Psoas muscle (tissue), 8 donors: ENCODE data around the gene RAB11FIP2. TPM values are rescaled to one million over a fixed set of nuclear protein-coding genes. Genes with fewer than 3 reads are reported as not detected.

Experiments used
- ATAC-seq, 4 donors: fragments of 200-7000 bp; cut with Tn5 transposase; one replicate each; pipeline ENCODE4 v1.9.1; 2020; ENCODE audit warnings: moderate library complexity in 3 of 4, mild to moderate bottlenecking in 2 of 4
- DNase-seq, 2 donors: peaks; one replicate each; pipeline ENCODE4 v3.0.0-alpha.2; 2020
- H3K27ac ChIP-seq: fragments of 200-600 bp; one replicate; pipeline ENCODE4 v1.8.0; 2022
- H3K27me3 ChIP-seq, 3 donors: fragments of 200-600 bp in 1 of 3; one replicate each; pipeline versions ENCODE4 v1.6.1 to v1.8.0; 2013 to 2022; ENCODE audit warnings: low read length in 2 of 3, mild to moderate bottlenecking in 2 of 3, moderate library complexity in 1 of 3; ENCODE audit not compliant: insufficient read depth in 3 of 3
- H3K36me3 ChIP-seq, 2 donors: fragments of 200-600 bp in 1 of 2; one replicate each; pipeline versions ENCODE4 v1.6.1 to v1.8.0; 2013 to 2022; ENCODE audit warnings: low read depth in 1 of 2, mild to moderate bottlenecking in 1 of 2, moderate library complexity in 1 of 2; ENCODE audit not compliant: insufficient read depth in 1 of 2
- H3K4me1 ChIP-seq: fragments of 200-600 bp; one replicate; pipeline ENCODE4 v1.8.0; 2022
- H3K4me3 ChIP-seq: fragments of 200-600 bp; one replicate; pipeline ENCODE4 v1.8.0; 2022; ENCODE audit warnings: mild to moderate bottlenecking
- H3K9me3 ChIP-seq: fragments of 200-600 bp; one replicate; pipeline ENCODE4 v1.8.0; 2022
- whole genome bisulfite sequencing, 3 donors: extraction: QIAGEN DNeasy Blood & Tissue Kit; methylation state at CpG; one replicate each; pipeline versions ENCODE4 v1.1.6 to v1.1.7; 2013; 5-methylcytosine and 5-hydroxymethylcytosine counted together
- intact Hi-C, 2 donors: fragments of 100-400 bp; cut with DNase I; formaldehyde crosslinking; loops; one replicate each; pipeline versions ENCODE4 v1.11.0 to v1.14.2; 2022
- polyA plus RNA-seq, 3 donors: library from polyadenylated mRNA; stranded (reverse); fragments of 200-250 nt; gene quantifications; one replicate each; pipeline ENCODE4 v1.2.3, GENCODE V29; 2013
- total RNA-seq, 4 donors: library from RNA; stranded (reverse); fragmentation: NEBNext Ultra II Directional in 2 of 4; extraction: Animal tissue kit (Norgen Biotek cat#: 25700) in 2 of 4; gene quantifications; one replicate each; pipeline versions ENCODE4 v1.2.1 to v1.2.4, GENCODE V29; 2021 to 2023
- TF ChIP-seq, protein P1 (sequence below): fragments of 200-600 bp; IDR thresholded peaks from one replicate; pipeline ENCODE4 v1.8.0; 2022; ENCODE audit warnings: antibody characterized with exemption
- donor health status: healthy with polysubstance abuse.
- donor health status: DM: no; HTN: no; CAD: no; lungs with moderate emphysema.
- donor health status: Bipolar disorder and iron deficiency.
- donor health status: healthy.
- donor health status: DM: yes; HTN: yes; CAD: no.
- donor health status: DM: no; HTN: no; CAD: no.
- donor health status: DM: no; HTN: no; CAD: no.
- donor health status: DM: yes; HTN: yes; CAD: no.

The RAB11FIP2 gene
- total and polyA plus RNA-seq, 7 donors: 3.1 to 13.6 (median 10.4) TPM

DNA sequence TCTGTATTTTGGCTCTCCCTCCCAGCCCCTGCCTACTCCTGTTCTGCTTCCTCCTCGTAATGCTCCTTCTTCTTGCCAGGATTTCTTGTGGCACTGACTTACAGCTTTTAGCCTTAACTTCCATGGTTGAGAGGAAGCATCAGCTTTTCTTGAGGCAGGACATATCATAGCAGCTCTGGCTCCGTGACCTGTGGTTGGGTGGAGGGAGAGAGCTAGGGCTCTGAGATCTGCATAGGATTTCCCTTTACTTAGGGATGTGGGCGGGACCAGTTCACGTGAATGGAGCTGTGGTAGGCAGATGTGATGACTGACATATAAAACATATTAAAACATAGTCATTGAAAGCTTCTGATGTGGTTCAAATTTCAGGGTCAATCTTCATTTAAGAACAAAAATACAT lies 10.6 kb upstream of the RAB11FIP2 start:
- WGBS, 3 donors: 90 to 93% (median 91%) methylated on average over 4 of the region's 4 CpGs
- H3K9me3 ChIP-seq: no peaks in the 10 kb centered on the region
- no peak overlapping the region for H3K4me3 ChIP-seq
- no peak for DNase-seq
- no peak for ATAC-seq
- H3K4me1 ChIP-seq: no peaks in the 10 kb centered on the region
- intact Hi-C loops: no loop called here
- no peaks in the 10 kb centered on the region for H3K36me3 ChIP-seq
- TF ChIP-seq, protein P1, sequence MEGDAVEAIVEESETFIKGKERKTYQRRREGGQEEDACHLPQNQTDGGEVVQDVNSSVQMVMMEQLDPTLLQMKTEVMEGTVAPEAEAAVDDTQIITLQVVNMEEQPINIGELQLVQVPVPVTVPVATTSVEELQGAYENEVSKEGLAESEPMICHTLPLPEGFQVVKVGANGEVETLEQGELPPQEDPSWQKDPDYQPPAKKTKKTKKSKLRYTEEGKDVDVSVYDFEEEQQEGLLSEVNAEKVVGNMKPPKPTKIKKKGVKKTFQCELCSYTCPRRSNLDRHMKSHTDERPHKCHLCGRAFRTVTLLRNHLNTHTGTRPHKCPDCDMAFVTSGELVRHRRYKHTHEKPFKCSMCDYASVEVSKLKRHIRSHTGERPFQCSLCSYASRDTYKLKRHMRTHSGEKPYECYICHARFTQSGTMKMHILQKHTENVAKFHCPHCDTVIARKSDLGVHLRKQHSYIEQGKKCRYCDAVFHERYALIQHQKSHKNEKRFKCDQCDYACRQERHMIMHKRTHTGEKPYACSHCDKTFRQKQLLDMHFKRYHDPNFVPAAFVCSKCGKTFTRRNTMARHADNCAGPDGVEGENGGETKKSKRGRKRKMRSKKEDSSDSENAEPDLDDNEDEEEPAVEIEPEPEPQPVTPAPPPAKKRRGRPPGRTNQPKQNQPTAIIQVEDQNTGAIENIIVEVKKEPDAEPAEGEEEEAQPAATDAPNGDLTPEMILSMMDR: no peak
- H3K27me3 ChIP-seq: no peaks in the 10 kb centered on the region
- no peak overlapping the region for H3K27ac ChIP-seq

DNA sequence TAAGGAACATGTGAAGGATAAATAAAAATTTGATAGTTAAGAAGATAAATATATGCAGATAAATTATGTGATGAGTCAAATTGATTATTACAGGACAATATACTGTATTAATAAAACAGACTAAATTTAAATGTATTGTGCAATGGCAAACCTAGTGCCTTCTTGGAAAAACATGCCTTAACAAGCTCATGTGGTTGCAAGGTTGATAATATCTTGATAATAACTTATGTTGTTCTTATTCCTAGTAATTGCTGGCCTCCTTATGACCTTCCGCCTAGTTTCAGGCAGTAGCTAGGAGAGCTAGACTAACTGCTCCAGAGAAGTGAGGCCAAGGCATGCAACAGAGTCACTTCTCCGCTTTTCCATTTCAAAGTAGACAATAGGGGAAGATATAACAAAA lies 7.6 kb upstream of the RAB11FIP2 start:
- WGBS, 3 donors: 95 to 98% (median 98%) methylated on average over 2 of the region's 2 CpGs
- intact Hi-C loops: no loop called here
- H3K9me3 ChIP-seq: no peaks in the 10 kb centered on the region
- ATAC-seq: no peak
- no peaks in the 10 kb centered on the region for H3K27me3 ChIP-seq
- no peak overlapping the region for H3K4me3 ChIP-seq
- no peaks in the 10 kb centered on the region for H3K36me3 ChIP-seq
- no peak for DNase-seq
- no peaks in the 10 kb centered on the region for H3K4me1 ChIP-seq
- TF ChIP-seq, protein P1: no peak
- no peak overlapping the region for H3K27ac ChIP-seq

DNA sequence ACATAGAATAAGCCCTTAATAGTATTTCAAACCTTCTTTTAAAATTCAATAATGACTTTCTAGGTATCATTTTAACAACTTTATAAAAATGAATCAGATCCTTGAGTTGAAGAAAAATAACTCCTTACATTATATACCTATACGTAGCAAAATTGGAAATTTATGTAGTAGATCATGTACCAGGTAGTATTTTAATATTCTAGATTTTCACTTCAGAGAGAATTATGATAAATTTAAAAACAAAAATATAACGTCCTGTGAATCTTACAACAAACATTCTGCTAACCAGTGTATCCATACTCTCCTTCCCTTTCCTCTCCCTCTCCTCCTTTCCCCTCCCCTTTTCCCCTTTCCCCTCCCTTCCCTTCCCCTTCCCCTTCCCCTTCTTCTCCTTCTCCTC lies 6.1 kb upstream of the RAB11FIP2 start:
- TF ChIP-seq, protein P1: no peak
- intact Hi-C loops: no loop called here
- 84 to 88% (median 87%) methylated on average over 2 of the region's 2 CpGs for WGBS, 3 donors
- H3K4me3 ChIP-seq: no peak overlapping the region
- H3K27me3 ChIP-seq: no peaks in the 10 kb centered on the region
- no peaks in the 10 kb centered on the region for H3K4me1 ChIP-seq
- H3K9me3 ChIP-seq: no peaks in the 10 kb centered on the region
- DNase-seq: no peak
- H3K36me3 ChIP-seq: no peaks in the 10 kb centered on the region
- H3K27ac ChIP-seq: no peak overlapping the region
- no peak for ATAC-seq

GRCh38 chr10:118047880-118048279 lies 1.1 kb upstream of the RAB11FIP2 start:
- no peak overlapping the region for H3K27ac ChIP-seq
- no peak overlapping the region for H3K4me3 ChIP-seq
- WGBS, 3 donors: 57 to 72% (median 61%) methylated on average over 5 of the region's 5 CpGs
- peaks cover 27% of the 10 kb centered on the region for H3K4me1 ChIP-seq
- H3K27me3 ChIP-seq: no peaks in the 10 kb centered on the region
- TF ChIP-seq, protein P1: no peak
- ATAC-seq: no peak
- DNase-seq: no peak
- H3K9me3 ChIP-seq: no peaks in the 10 kb centered on the region
- H3K36me3 ChIP-seq: no peaks in the 10 kb centered on the region
- intact Hi-C loops: loop anchor here in 1 of 2 donors (5.0 kb wide), 2 partner anchors 294 to 506 kb away; partner anchors contain the start of genes EMX2 and FAM204A

DNA sequence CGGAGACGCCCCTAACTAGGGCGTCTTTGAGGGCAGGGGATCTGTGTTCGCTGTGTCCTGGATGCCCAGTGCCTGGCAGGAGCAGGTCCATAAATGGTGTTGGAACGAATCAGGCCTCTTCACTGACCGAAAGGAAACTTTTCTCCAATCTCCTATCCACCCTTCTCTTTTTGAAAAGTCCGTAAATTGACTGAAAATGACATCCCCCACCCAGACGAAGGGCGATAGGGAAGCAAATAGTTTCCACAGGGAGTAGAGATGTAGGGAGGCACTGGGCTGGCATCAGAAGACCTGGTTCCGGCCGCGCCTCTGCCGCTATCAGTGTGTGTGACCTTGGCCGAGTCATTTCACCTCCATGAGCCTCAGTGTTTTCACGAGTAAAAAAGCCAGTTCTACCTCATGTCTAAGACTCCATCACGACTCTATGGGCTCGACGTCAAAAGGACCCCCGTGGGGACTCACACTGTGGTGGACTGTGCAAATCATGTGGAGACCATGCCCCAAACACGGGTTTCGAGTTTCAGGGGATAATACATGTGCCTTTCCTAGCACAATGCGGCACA lies 497 bp upstream of the RAB11FIP2 start:
- Histone ChIP-seq H3K36me3 (no peaks in the 10 kb centered on the region), H3K27me3 (no peaks in the 10 kb centered on the region), H3K27ac (peak overlapping the region; percentile 93), H3K9me3 (no peaks in the 10 kb centered on the region), H3K4me1 (peaks cover 30% of the 10 kb centered on the region), H3K4me3 (peak overlapping the region; percentile 86)
- intact Hi-C loops: loop anchor here in 1 of 2 donors (5.0 kb wide), 2 partner anchors 295 to 505 kb away; partner anchors contain the start of genes EMX2 and FAM204A
- DNase-seq (peak; percentile 10 to 47), ATAC-seq (no peak)
- WGBS, 3 donors: 41 to 49% (median 44%) methylated on average over 22 of the region's 22 CpGs
- TF ChIP-seq, protein P1: no peak
